Immature natural killer cell (primary cell): ENCODE results near the gene SLC16A2. TPM values are rescaled to one million over a fixed set of nuclear protein-coding genes. Genes with fewer than 3 reads are reported as not detected.

Experiments
- DNase-seq, 3 donors: peaks; one replicate each; pipeline ENCODE4 v3.0.0; 2022; ENCODE audit warnings: mixed read lengths in 1 of 3
- H3K27ac Mint-ChIP-seq, 6 donors: one replicate each; pipeline ENCODE4 v1.8.0; 2020; ENCODE audit warnings: mixed read lengths in 6 of 6, mild to moderate bottlenecking in 5 of 6, inconsistent platforms in 4 of 6, moderate library complexity in 3 of 6
- H3K27me3 Mint-ChIP-seq, 3 donors: one replicate each; pipeline ENCODE4 v1.8.0; 2020 to 2021; ENCODE audit warnings: low read depth in 3 of 3, mild to moderate bottlenecking in 3 of 3, mixed read lengths in 3 of 3, moderate library complexity in 3 of 3, inconsistent platforms in 1 of 3
- H3K36me3 Mint-ChIP-seq, 3 donors: one replicate each; pipeline ENCODE4 v1.8.0; 2020; ENCODE audit warnings: mixed read lengths in 3 of 3, inconsistent platforms in 2 of 3, mild to moderate bottlenecking in 2 of 3
- H3K4me1 Mint-ChIP-seq, 2 donors: one replicate each; pipeline ENCODE4 v1.8.0; 2020; ENCODE audit warnings: inconsistent platforms in 2 of 2, mild to moderate bottlenecking in 2 of 2, mixed read lengths in 2 of 2, moderate library complexity in 1 of 2
- H3K4me3 Mint-ChIP-seq, 5 donors: one replicate each; pipeline ENCODE4 v1.8.0; 2020; ENCODE audit warnings: mild to moderate bottlenecking in 5 of 5, mixed read lengths in 5 of 5, inconsistent platforms in 3 of 5, moderate library complexity in 3 of 5
- H3K9me3 Mint-ChIP-seq, 6 donors: one replicate each; pipeline ENCODE4 v1.8.0; 2020; ENCODE audit warnings: mild to moderate bottlenecking in 6 of 6, mixed read lengths in 6 of 6, inconsistent platforms in 4 of 6, moderate library complexity in 3 of 6
- polyA plus RNA-seq, 3 donors: library from polyadenylated mRNA; unstranded; fragments of 300-500 nt; fragmentation: Illumina TruSeq; gene quantifications; one replicate each; pipeline ENCODE4 v1.2.3, GENCODE V29; 2021

The SLC16A2 gene
- polyA plus RNA-seq, 3 donors from 2014 or later: 0.06 to 0.07 TPM; not detected in 1

- Mint-ChIP-seq H3K4me1 (peaks cover 6 to 7% of the 10 kb centered on the region in 2 donors), H3K36me3 (no peaks in the 10 kb centered on the region), H3K9me3 (no peaks in the 10 kb centered on the region), H3K4me3 (no peak overlapping the region), H3K27ac (no peak overlapping the region), H3K27me3 (peaks cover 0 to 3% (median 0%) of the 10 kb centered on the region in 3 donors)
- peak in 1 of 3 donors; percentile 5 for DNase-seq
These were observed 124.7 kb downstream of the SLC16A2 start for GRCh38 chrX:74545880-74546523.

DNA sequence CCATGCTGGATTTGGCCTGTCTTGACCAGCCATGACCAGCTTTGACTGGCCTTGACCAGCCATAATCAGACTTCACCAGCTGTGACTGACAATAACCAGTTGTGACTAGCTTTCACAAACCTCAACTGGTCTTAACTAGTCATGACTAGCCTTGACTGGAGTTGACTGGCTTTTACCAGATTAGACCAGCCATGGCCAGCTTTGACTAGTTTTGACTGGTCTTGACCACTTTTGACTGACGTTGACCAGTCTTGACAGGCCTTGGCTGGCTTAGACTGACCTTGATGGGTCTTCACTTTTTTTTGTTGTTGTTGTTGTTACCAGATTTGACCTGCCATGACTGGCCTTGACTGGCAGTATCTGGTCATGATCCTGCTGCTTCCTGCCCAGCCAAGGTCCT is 125.7 kb downstream of the SLC16A2 start:
- no peak overlapping the region for H3K27ac Mint-ChIP-seq
- H3K4me3 Mint-ChIP-seq: no peak overlapping the region

DNA sequence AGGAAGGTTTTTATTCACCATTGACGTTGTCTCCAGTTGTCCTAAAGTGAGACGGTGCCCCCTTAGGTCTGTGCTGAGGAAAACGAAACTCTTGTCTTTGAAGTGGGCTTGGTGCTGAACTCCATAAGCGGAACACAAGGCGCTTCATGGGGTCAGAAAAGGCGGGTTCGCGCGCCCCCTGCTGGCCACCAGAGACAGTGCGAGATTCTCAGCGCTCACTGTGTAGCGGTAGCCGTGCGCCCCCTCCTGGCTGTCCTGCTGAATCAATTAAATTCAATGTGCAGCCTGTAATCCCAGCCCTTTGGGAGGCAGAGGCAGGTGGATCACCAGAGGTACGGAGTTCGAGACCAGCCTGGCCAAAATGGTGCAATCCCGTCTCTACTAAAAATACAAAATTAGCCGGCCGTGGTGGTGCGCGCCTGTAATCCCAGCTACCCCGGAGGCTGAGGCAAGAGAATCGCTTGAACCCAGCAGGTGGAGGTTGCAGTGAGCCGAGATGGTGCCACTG is 129.1 kb downstream of the SLC16A2 start:
- Mint-ChIP-seq H3K9me3 (no peaks in the 10 kb centered on the region), H3K27me3 (peaks cover 0 to 5% (median 0%) of the 10 kb centered on the region in 3 donors), H3K27ac (peak overlapping the region in 4 of 6 donors; percentile 49 to 90 (median 82)), H3K4me3 (peak overlapping the region; percentile 59 to 85 (median 72)), H3K36me3 (no peaks in the 10 kb centered on the region), H3K4me1 (peaks cover 6 to 7% of the 10 kb centered on the region in 2 donors)
- peak; percentile 83 to 87 (median 83) for DNase-seq

More for the DNA sequence above, 125.7 kb downstream of the SLC16A2 start:
- Mint-ChIP-seq H3K9me3 (no peaks in the 10 kb centered on the region), H3K4me1 (peaks cover 6 to 7% of the 10 kb centered on the region in 2 donors), H3K27me3 (peaks cover 0 to 3% (median 0%) of the 10 kb centered on the region in 3 donors), H3K36me3 (no peaks in the 10 kb centered on the region)
- DNase-seq: no peak

DNA sequence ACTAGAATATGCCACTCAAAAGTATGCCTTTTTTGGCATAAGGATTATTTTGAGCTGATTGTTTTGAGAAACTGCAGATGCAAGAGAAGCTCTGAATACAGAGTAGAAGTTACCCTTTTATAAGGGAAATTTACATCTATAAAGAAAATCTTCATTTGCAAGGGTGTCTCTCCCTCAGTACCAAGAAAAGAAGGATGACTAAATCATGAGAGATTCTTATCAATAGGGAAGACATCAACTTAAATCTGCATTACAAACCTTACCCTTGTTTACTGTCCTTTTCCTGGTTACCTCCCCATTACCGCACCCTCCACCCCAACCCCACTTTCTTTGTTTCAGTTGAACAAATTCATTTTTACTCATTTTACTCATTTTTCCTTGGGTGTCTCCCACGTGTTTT is 130.6 kb downstream of the SLC16A2 start:
- H3K9me3 Mint-ChIP-seq: no peaks in the 10 kb centered on the region
- no peak overlapping the region for H3K4me3 Mint-ChIP-seq
- H3K4me1 Mint-ChIP-seq: peaks cover 6 to 7% of the 10 kb centered on the region in 2 donors
- no peak overlapping the region for H3K27ac Mint-ChIP-seq
- H3K27me3 Mint-ChIP-seq: peaks cover 0 to 6% (median 2%) of the 10 kb centered on the region in 3 donors
- peaks cover 0 to 3% (median 0%) of the 10 kb centered on the region in 3 donors for H3K36me3 Mint-ChIP-seq
- DNase-seq: no peak

DNA sequence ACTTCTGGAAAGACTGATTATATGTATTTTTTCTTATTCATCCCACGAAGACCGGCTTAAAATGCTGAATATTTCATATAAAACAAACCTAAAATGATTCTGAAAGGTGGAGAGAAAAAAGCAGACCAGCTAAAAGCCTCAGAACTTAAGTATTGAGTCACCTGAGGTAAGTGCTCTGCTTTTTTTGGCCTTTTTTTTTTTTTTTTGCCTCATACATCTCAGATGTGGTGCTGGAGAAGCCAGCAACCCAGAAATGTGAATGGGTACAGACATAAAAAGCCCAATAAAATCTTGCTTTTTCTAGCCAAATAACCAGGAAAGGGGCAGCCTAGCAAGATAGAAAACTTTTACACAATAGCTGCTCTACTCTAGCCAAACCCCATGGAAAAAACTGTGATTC is 136.1 kb downstream of the SLC16A2 start:
- peaks cover 0 to 3% (median 0%) of the 10 kb centered on the region in 3 donors for H3K36me3 Mint-ChIP-seq
- H3K27ac Mint-ChIP-seq: no peak overlapping the region
- DNase-seq: no peak
- H3K9me3 Mint-ChIP-seq: no peaks in the 10 kb centered on the region
- H3K4me3 Mint-ChIP-seq: no peak overlapping the region
- peaks cover 0 to 9% (median 4%) of the 10 kb centered on the region in 3 donors for H3K27me3 Mint-ChIP-seq
- H3K4me1 Mint-ChIP-seq: no peaks in the 10 kb centered on the region

GRCh38 chrX:74578137-74578536 is 156.8 kb downstream of the SLC16A2 start:
- Mint-ChIP-seq H3K9me3 (no peaks in the 10 kb centered on the region), H3K27me3 (no peaks in the 10 kb centered on the region), H3K36me3 (no peaks in the 10 kb centered on the region)

DNA sequence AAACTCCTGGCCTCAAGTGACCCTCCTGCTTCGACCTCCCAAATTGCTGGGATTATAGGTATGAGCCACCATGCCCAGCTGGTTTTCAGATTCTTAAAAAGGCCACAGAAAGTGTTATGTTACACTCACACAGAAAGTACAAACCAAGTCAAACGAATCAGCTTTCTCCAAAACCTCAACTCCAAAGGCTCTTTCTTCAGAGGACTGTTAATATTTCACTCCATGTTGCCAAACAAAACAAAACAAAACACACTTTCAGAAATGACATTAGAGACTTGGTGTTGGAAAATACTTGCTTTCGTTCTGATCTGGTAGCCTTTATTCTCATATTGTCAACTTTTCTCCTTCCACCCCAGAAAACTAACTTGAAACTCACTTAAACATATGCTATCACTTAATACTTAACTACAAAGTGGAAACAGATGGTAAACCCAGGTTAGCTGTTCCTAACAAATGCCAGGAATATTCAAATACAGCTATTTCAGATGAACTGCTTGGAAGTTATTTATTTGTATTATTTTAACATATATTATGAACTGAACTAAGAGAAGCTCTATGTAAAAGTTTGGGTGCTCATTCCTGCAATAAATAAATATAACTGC is 158.4 kb downstream of the SLC16A2 start:
- Mint-ChIP-seq H3K4me1 (peaks cover 0 to 1% of the 10 kb centered on the region in 2 donors), H3K27me3 (no peaks in the 10 kb centered on the region), H3K27ac (peak overlapping the region in 1 of 6 donors; percentile 2), H3K4me3 (no peak overlapping the region), H3K9me3 (no peaks in the 10 kb centered on the region), H3K36me3 (no peaks in the 10 kb centered on the region)
- DNase-seq: no peak

More at GRCh38 chrX:74578137-74578536, 156.8 kb downstream of the SLC16A2 start:
- Mint-ChIP-seq H3K27ac (no peak overlapping the region), H3K4me1 (no peaks in the 10 kb centered on the region), H3K4me3 (no peak overlapping the region)
- DNase-seq: no peak

Other genes with a start within 250 kb of the SLC16A2 start
- gene ZCCHC13, start 117.3 kb upstream of the SLC16A2 start, polyA plus RNA-seq: not detected
- gene RLIM, start 193.1 kb downstream of the SLC16A2 start, polyA plus RNA-seq: 1 to 10 TPM; 5.6 to 8.0 (median 8.0) TPM